ENCODE results near the gene ANO8. TPM values are rescaled to one million over a fixed set of nuclear protein-coding genes. Genes with fewer than 3 reads are reported as not detected.

ANO8 gene
- total RNA-seq, 1 experiment from 2014 or later, result 21.9 TPM

DNA sequence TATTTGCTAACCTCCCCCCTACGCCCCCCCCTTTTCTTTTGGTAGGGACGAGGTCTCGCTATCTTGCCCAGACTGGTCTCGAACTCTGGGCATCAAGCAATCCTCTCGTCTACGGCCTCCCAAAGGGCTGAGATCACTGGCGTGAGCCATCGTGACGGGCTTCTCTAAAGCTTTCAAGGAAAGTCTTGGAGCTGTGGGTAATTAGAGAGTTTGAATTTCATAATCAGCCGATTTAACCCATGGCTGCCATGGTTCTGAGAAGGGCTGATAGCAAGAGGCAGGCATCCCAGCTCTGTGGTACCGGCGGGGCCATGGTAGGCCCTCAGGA lies 30.8 kb downstream of the ANO8 start:
- no peak overlapping the region for H3K27ac ChIP-seq (ENCODE audit: insufficient read length, low read depth, low read length)

More for the DNA sequence above, 30.8 kb downstream of the ANO8 start:
- Histone ChIP-seq H3K14ac (ENCODE audit: insufficient read depth, low read length) (no peak overlapping the region), H3K23me2 (ENCODE audit: insufficient read length, low read depth, low read length, poor library complexity, severe bottlenecking) (peaks cover 6% of the 10 kb centered on the region), H4K8ac (replicated peaks; ENCODE audit: insufficient read length, low read depth, low read length) (no peak overlapping the region), H3K4ac (ENCODE audit: low read depth, low read length) (no peak overlapping the region), H3K79me2 (ENCODE audit: insufficient read depth, low read length) (no peaks in the 10 kb centered on the region), H4K20me1 (ENCODE audit: control insufficient read depth, insufficient read depth, insufficient read length) (no peaks in the 10 kb centered on the region), H3K9me3 (ENCODE audit: control insufficient read depth, low read depth, low read length) (no peaks in the 10 kb centered on the region), H3K79me1 (ENCODE audit: insufficient read depth, low read depth, low read length, poor library complexity, severe bottlenecking) (no peaks in the 10 kb centered on the region), H4K91ac (ENCODE audit: insufficient read length, low read depth, low read length) (no peak overlapping the region), H3K27me3 (ENCODE audit: insufficient read depth, low read length) (no peaks in the 10 kb centered on the region), H3K56ac (ENCODE audit: insufficient read length, low read depth, low read length) (no peak overlapping the region), H2BK5ac (ENCODE audit: insufficient read length, low read length) (no peak overlapping the region), H3K9ac (ENCODE audit: extremely low read depth, insufficient read length, low read length) (no peak overlapping the region), H3K18ac (ENCODE audit: insufficient read length, low read depth, low read length) (no peak overlapping the region), H3K4me1 (ENCODE audit: insufficient read depth, low read length) (peaks cover 3% of the 10 kb centered on the region; the same call in 1 of the 2 replicates), H2AFZ (ENCODE audit: low read length) (no peak overlapping the region), H3K4me2 (ENCODE audit: insufficient read depth, insufficient read length, low read length) (no peak overlapping the region), H3K23ac (ENCODE audit: insufficient read length, low read depth, low read length) (no peak overlapping the region), H2BK15ac (ENCODE audit: low read depth, low read length) (no peak overlapping the region), H3T11ph (ENCODE audit: low read length) (no peak overlapping the region), H2BK12ac (ENCODE audit: insufficient read length, low read depth, low read length) (no peak overlapping the region), H2BK20ac (ENCODE audit: low read depth, low read length, poor library complexity, severe bottlenecking) (no peak overlapping the region), H4K5ac (ENCODE audit: insufficient read length, low read depth, low read length) (no peak overlapping the region), H2AK5ac (ENCODE audit: insufficient read length, low read length) (no peak overlapping the region), H2BK120ac (ENCODE audit: low read depth, low read length, poor library complexity, severe bottlenecking) (no peak overlapping the region)
- no peak for DNase-seq
- Mint-ChIP-seq H3K27me3 (ENCODE audit: low read depth) (no peaks in the 10 kb centered on the region; the same call in 1 of the 2 replicates), H3K36me3 (ENCODE audit: insufficient read depth in 1 of 3, low read depth in 3 of 3) (peaks cover 4 to 12% (median 8%) of the 10 kb centered on the region in 3 experiments), H3K4me1 (peaks cover 21 to 35% of the 10 kb centered on the region in 2 experiments), H3K9me3 (no peaks in the 10 kb centered on the region), H3K27ac (no peak overlapping the region; a peak in 2 of 7 replicates), H3K4me3 (peak overlapping the region; percentile 63 to 76; a peak in 4 of 5 replicates)
- WGBS (ENCODE audit: extremely low coverage, insufficient read length, low lambda C conversion rate), result no CpG with 5 or more reads among the region's 12 CpGs
- TF ChIP-seq CTCF (conservative IDR thresholded peaks at IDR 0.05), result no peak
